Measurements from ENCODE around the gene CYP8B1. TPM values are rescaled to one million over a fixed set of nuclear protein-coding genes. Genes with fewer than 3 reads are reported as not detected.

CYP8B1 gene
- not detected for polyA plus RNA-seq

DNA sequence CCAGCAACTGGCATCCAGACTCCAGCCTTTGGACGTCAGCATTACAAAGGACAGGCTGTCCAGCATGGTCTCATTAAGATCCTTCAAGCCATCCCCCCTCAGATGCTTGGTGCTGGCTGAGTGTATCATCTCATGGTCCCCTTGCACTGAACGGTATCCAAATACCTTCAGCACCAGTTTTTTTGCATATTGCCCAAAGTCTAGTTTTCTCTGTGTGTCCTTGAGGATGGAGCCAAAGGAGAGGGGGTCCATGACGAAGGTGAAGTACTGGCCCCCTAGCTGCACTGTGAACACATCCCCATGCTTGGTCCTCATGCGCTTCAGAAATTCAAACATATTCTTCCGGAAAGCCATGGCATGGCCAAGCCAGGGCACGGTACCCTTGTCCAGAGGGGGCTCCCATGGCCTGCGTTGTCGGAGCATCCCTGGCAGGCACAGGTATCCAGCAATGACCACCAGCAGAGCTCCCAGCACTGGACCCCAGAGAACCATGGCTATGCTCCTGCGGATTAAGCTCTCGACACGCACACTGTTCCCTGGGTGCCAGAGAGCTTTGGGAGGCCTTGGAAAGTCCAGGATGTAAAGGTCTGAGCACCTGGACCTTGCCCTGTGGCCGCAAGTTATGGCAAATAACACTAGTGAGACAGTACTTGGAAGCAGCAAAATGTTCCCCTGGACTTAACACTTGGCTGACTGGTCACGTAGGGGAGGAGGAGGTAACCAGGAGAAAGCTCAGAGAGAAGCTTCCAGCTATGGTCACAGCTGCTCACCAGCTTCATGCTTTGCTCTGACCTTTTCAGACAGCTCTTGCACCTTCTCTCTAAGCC lies at the start of gene CYP8B1:
Gene CYP8B1, minus strand, starts transcription at position 555 of the 827 bp plus-strand sequence. Its CDS starts 63 bp downstream, at position 492.
- Mint-ChIP-seq H3K4me1 (peaks cover 0 to 3% (median 0%) of the 10 kb centered on the region in 3 donors), H3K36me3 (no peaks in the 10 kb centered on the region), H3K4me3 (no peak within 1 kb of the TSS), H3K27me3 (peaks cover 9% of the 10 kb centered on the region), H3K9me3 (no peaks in the 10 kb centered on the region), H3K27ac (no peak within 1 kb of the TSS)

GRCh38 chr3:42923606-42924005 lies 47.9 kb upstream of the CYP8B1 start:
- Mint-ChIP-seq H3K27ac (no peak overlapping the region), H3K4me3 (no peak overlapping the region), H3K27me3 (peaks cover 7% of the 10 kb centered on the region), H3K4me1 (no peaks in the 10 kb centered on the region), H3K36me3 (peaks cover 2% of the 10 kb centered on the region), H3K9me3 (peaks cover 2 to 10% (median 3%) of the 10 kb centered on the region in 3 donors)

DNA sequence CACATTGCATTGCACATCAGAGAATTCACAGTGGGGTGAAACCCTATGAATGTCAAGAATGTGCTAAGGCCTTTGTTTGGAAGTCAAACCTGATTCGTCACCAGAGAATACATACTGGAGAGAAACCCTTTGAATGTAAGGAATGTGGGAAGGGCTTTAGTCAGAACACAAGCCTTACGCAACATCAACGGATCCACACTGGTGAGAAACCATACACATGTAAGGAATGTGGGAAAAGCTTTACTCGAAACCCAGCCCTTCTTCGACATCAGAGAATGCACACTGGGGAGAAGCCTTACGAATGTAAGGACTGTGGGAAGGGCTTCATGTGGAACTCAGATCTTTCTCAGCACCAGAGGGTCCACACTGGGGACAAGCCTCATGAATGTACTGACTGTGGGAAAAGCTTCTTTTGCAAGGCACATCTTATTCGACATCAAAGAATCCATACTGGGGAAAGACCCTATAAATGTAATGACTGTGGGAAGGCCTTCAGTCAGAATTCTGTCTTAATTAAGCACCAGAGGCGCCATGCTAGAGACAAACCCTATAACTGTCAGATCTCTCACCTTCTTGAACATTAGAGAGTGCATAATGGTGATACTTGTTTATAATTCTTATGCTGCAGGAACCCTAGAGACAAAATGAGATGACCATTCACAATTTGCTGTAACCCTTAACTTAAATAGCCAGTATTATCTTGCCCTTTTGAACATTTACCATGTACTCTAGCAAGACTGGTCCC lies 39.3 kb upstream of the CYP8B1 start:
- peaks cover 6 to 30% (median 17%) of the 10 kb centered on the region in 3 donors for H3K9me3 Mint-ChIP-seq
- H3K36me3 Mint-ChIP-seq, result peaks cover 2% of the 10 kb centered on the region

GRCh38 chr3:42911551-42911950 lies 35.9 kb upstream of the CYP8B1 start:
- Mint-ChIP-seq H3K9me3 (peaks cover 4 to 22% (median 12%) of the 10 kb centered on the region in 3 donors), H3K4me3 (no peak overlapping the region), H3K4me1 (peaks cover 0 to 2% (median 0%) of the 10 kb centered on the region in 3 donors), H3K27me3 (peaks cover 17% of the 10 kb centered on the region), H3K36me3 (peaks cover 5% of the 10 kb centered on the region), H3K27ac (no peak overlapping the region)

More for the DNA sequence above, 39.3 kb upstream of the CYP8B1 start:
- Mint-ChIP-seq H3K4me1 (no peaks in the 10 kb centered on the region), H3K4me3 (peak overlapping the region in 1 of 4 donors; percentile 10), H3K27me3 (peaks cover 3% of the 10 kb centered on the region), H3K27ac (no peak overlapping the region)

DNA sequence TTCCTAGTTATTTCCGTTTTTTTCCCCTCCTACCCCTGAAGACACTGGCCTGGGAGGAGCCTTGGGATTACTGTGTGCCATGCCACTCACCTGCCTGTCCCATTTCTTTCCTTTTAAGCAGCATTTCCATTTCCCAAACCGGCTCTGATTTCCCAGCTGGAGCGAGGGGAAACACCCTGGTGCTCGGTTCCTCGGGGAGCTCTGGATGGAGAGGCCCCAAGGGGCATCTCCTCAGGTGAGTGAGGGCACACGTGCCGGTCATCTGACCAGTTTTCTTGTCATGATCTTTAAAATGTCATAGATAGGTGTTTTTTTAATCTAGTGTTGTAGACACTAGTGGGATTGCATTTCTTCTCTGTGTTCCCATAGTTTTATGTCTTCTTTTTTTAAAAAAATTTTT lies 33.0 kb upstream of the CYP8B1 start:
- Mint-ChIP-seq H3K4me3 (no peak overlapping the region), H3K9me3 (peaks cover 1 to 2% (median 2%) of the 10 kb centered on the region in 3 donors), H3K27ac (no peak overlapping the region), H3K36me3 (peaks cover 7% of the 10 kb centered on the region), H3K27me3 (peaks cover 33% of the 10 kb centered on the region), H3K4me1 (peaks cover 0 to 3% (median 0%) of the 10 kb centered on the region in 3 donors)

- Mint-ChIP-seq H3K4me3 (no peak overlapping the region), H3K27me3 (peaks cover 33% of the 10 kb centered on the region), H3K36me3 (peaks cover 7% of the 10 kb centered on the region), H3K4me1 (peaks cover 0 to 3% (median 0%) of the 10 kb centered on the region in 3 donors), H3K27ac (no peak overlapping the region), H3K9me3 (peaks cover 1 to 4% (median 2%) of the 10 kb centered on the region in 3 donors)
Measured at GRCh38 chr3:42906848-42907183, 31.1 kb upstream of the CYP8B1 start.

DNA sequence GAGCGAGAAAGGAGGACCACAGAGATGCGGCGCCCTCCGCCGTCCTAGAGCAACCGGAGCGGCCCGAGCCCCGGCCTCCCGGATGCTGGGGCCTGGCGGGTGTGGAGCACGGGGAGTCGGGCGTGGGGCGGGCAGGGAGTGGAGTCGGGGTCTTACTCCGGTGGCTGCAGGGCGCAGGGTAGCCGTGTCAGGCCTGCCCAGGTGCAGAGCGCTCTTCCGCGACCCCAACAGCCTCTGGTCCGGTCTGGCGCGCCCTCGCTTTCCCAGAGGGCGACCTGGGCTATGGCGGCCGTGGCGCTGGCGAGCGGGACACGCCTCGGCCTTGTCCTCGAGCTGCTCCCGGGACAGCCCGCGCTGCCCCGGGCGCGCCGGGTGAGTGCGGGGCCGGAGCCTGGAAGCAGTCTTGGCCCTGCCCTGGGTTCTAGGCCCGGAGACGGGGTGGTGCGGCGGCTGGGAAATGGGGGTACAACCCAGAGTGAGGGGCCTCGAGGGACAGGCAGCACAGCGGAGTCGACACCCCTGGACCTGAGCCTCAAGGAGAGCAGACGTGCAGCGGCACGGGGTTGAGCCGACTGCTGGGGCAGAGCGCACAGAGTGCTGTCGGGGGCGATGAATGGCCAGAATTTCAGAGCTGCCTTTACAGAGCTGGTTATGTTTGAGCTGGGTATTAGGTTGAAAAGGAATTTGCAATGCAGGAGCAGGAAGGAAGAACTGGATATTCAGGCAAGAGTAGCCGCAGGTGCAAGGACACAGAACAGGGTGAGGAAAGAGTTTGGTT lies 30.6 kb upstream of the CYP8B1 start, which contains the start of gene ZNF662:
Gene ZNF662, plus strand, starts transcription at position 73 of the 778 bp plus-strand sequence. CDS start 1,973 bp downstream, outside the sequence.
- peaks cover 0 to 4% (median 1%) of the 10 kb centered on the region in 3 donors for H3K9me3 Mint-ChIP-seq
- peaks cover 33% of the 10 kb centered on the region for H3K27me3 Mint-ChIP-seq
- no peak within 1 kb of the TSS for H3K27ac Mint-ChIP-seq
- peaks cover 7% of the 10 kb centered on the region for H3K36me3 Mint-ChIP-seq
- peaks cover 0 to 3% (median 0%) of the 10 kb centered on the region in 3 donors for H3K4me1 Mint-ChIP-seq
- peak within 1 kb of the TSS in 2 of 4 donors; percentile 30 for H3K4me3 Mint-ChIP-seq

GRCh38 chr3:42905740-42906069 lies 30.0 kb upstream of the CYP8B1 start:
- Mint-ChIP-seq H3K27ac (no peak overlapping the region), H3K4me1 (peaks cover 0 to 3% (median 0%) of the 10 kb centered on the region in 3 donors), H3K27me3 (peaks cover 31% of the 10 kb centered on the region), H3K4me3 (no peak overlapping the region), H3K36me3 (peaks cover 7% of the 10 kb centered on the region), H3K9me3 (peaks cover 0 to 4% (median 1%) of the 10 kb centered on the region in 3 donors)

GRCh38 chr3:42904076-42904475 lies 28.4 kb upstream of the CYP8B1 start:
- Mint-ChIP-seq H3K9me3 (peaks cover 0 to 4% (median 1%) of the 10 kb centered on the region in 3 donors), H3K36me3 (peaks cover 7% of the 10 kb centered on the region), H3K27ac (no peak overlapping the region), H3K4me1 (peaks cover 0 to 3% (median 0%) of the 10 kb centered on the region in 3 donors), H3K27me3 (peaks cover 30% of the 10 kb centered on the region), H3K4me3 (no peak overlapping the region)

- Mint-ChIP-seq H3K36me3 (peaks cover 7% of the 10 kb centered on the region), H3K27me3 (peaks cover 24% of the 10 kb centered on the region), H3K27ac (peak overlapping the region in 1 of 3 donors; percentile 84), H3K4me3 (no peak overlapping the region), H3K9me3 (peaks cover 0 to 4% (median 0%) of the 10 kb centered on the region in 3 donors), H3K4me1 (peaks cover 0 to 3% (median 0%) of the 10 kb centered on the region in 3 donors)
Measured at GRCh38 chr3:42902257-42902656, 26.6 kb upstream of the CYP8B1 start.

DNA sequence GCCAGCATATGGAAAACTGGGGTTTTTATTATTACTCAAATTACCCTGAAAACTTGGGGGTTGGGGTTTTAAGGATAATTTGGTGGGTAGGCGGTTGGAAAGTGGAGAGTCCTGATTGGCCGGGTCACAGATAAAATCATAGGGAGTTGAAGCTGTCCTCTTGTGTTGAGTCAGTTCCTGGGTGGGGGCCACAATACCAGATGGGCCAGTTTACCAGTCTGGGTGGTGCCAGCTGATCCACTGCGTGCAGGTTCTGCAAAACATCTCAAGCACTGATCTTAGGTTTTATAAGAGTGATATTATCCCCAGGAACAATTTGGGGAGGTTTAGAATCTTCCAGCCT lies 25.4 kb upstream of the CYP8B1 start:
- peaks cover 0 to 4% (median 0%) of the 10 kb centered on the region in 3 donors for H3K9me3 Mint-ChIP-seq
- H3K4me1 Mint-ChIP-seq, result no peaks in the 10 kb centered on the region
- peaks cover 2% of the 10 kb centered on the region for H3K36me3 Mint-ChIP-seq
- H3K27ac Mint-ChIP-seq, result no peak overlapping the region
- H3K4me3 Mint-ChIP-seq, result no peak overlapping the region
- H3K27me3 Mint-ChIP-seq, result peaks cover 15% of the 10 kb centered on the region

GRCh38 chr3:42900226-42901072 lies 24.8 kb upstream of the CYP8B1 start:
- Mint-ChIP-seq H3K4me3 (no peak overlapping the region), H3K9me3 (peaks cover 0 to 4% (median 0%) of the 10 kb centered on the region in 3 donors), H3K36me3 (peaks cover 2% of the 10 kb centered on the region), H3K27ac (no peak overlapping the region), H3K27me3 (peaks cover 12% of the 10 kb centered on the region), H3K4me1 (no peaks in the 10 kb centered on the region)

GRCh38 chr3:42898896-42899675 lies 23.4 kb upstream of the CYP8B1 start:
- H3K9me3 Mint-ChIP-seq, result peaks cover 0 to 4% (median 0%) of the 10 kb centered on the region in 3 donors
- H3K4me1 Mint-ChIP-seq, result no peaks in the 10 kb centered on the region
- no peaks in the 10 kb centered on the region for H3K36me3 Mint-ChIP-seq
- peak overlapping the region in 1 of 3 donors; percentile 23 for H3K27ac Mint-ChIP-seq
- H3K27me3 Mint-ChIP-seq, result peaks cover 2% of the 10 kb centered on the region
- no peak overlapping the region for H3K4me3 Mint-ChIP-seq

Measured in IgD-negative memory B cell (primary cell).